RWPE2 (cell line): ENCODE results near the gene MYL10.

Source experiments
- ATAC-seq: fragments of 200-7000 bp; cut with Tn5 transposase; 3 replicates; pipeline ENCODE4 v1.9.1; 2021; ENCODE audit warnings: low read depth
- DNase-seq: peaks from one replicate; pipeline ENCODE4 v3.0.0-alpha.2; 2020; ENCODE audit warnings: low spot score
- H3K27ac ChIP-seq: fragments of 450-650 bp; 2 replicates; pipeline ENCODE4 v1.5.1; 2017; ENCODE audit warnings: mild to moderate bottlenecking; ENCODE audit not compliant: poor library complexity, severe bottlenecking
- H3K27me3 ChIP-seq: fragments of 250-450 bp; sonication (Bioruptor Pico); 2 replicates; pipeline ENCODE4 v1.5.1; 2021; ENCODE audit warnings: mild to moderate bottlenecking, moderate library complexity; ENCODE audit not compliant: insufficient read depth, poor library complexity, severe bottlenecking
- H3K36me3 ChIP-seq: fragments of 250-450 bp; sonication (Bioruptor Pico); 2 replicates; pipeline ENCODE4 v1.5.1; 2020; ENCODE audit warnings: low read depth, mild to moderate bottlenecking, moderate library complexity
- H3K4me1 ChIP-seq: fragments of 250-450 bp; sonication (Bioruptor Pico); 2 replicates; pipeline ENCODE4 v1.5.1; 2021; ENCODE audit warnings: mild to moderate bottlenecking, moderate library complexity; ENCODE audit not compliant: insufficient read depth, poor library complexity, severe bottlenecking
- H3K4me3 ChIP-seq: fragments of 250-450 bp; sonication (Bioruptor Pico); 2 replicates; pipeline ENCODE4 v1.5.1; 2021; ENCODE audit warnings: mild to moderate bottlenecking, moderate library complexity; ENCODE audit not compliant: severe bottlenecking
- H3K9me3 ChIP-seq: fragments of 250-450 bp; sonication (Bioruptor Pico); 2 replicates; pipeline ENCODE4 v1.5.1; 2021; ENCODE audit warnings: mild to moderate bottlenecking, moderate library complexity; ENCODE audit not compliant: severe bottlenecking
- TF ChIP-seq, protein P1 (sequence below): fragments of 450-650 bp; IDR thresholded peaks from one replicate; pipeline ENCODE4 v1.5.1; 2017; ENCODE audit warnings: mild to moderate bottlenecking, moderate library complexity; ENCODE audit not compliant: poor library complexity, severe bottlenecking

MYL10 gene

DNA sequence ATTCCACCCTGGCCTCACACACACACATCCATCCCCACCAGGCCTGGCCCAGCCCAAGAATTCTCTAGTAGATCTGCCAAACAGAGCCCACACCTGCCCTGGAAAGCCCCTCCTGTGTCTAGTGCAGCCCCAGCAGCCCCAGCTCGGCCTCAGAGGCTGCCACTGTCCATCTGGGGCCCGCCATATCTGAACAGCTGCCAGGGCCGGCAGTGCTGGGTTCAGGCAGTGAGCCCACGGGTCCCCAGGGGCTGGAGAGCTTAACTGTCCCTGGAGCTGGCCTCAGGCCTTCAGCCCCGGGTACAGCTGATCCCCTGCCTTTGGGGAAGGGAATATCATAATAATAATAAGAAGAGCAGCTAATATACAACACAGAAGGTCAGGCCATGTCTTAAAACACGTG is 574 bp downstream of the MYL10 start:
- TF ChIP-seq, protein P1, sequence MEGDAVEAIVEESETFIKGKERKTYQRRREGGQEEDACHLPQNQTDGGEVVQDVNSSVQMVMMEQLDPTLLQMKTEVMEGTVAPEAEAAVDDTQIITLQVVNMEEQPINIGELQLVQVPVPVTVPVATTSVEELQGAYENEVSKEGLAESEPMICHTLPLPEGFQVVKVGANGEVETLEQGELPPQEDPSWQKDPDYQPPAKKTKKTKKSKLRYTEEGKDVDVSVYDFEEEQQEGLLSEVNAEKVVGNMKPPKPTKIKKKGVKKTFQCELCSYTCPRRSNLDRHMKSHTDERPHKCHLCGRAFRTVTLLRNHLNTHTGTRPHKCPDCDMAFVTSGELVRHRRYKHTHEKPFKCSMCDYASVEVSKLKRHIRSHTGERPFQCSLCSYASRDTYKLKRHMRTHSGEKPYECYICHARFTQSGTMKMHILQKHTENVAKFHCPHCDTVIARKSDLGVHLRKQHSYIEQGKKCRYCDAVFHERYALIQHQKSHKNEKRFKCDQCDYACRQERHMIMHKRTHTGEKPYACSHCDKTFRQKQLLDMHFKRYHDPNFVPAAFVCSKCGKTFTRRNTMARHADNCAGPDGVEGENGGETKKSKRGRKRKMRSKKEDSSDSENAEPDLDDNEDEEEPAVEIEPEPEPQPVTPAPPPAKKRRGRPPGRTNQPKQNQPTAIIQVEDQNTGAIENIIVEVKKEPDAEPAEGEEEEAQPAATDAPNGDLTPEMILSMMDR: no peak
- Histone ChIP-seq H3K36me3 (no peaks in the 10 kb centered on the region), H3K27me3 (no peaks in the 10 kb centered on the region), H3K27ac (no peak overlapping the region), H3K4me3 (no peak overlapping the region), H3K9me3 (no peaks in the 10 kb centered on the region), H3K4me1 (peaks cover 20% of the 10 kb centered on the region)
- DNase-seq (no peak), ATAC-seq (no peak)

DNA sequence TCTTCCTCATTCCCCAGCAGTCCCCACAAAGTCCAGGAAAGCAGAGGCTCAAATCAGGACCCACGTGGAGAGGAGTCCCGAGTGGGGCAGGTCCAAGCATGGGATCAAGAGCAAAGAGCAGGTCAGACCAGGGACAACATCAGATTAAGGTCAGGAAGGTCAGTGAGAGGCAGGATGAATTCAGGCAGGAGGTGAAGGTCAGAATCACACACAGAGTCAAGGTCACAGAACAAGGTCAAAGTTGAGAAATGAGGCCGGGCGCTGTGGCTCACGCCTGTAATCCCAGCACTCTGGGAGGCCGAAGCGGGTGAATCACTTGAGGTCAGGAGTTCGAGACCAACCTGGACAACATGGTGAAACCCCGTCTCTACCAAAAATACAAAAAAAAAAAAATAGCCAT is 2.3 kb downstream of the MYL10 start:
- no peak overlapping the region for H3K4me3 ChIP-seq
- no peaks in the 10 kb centered on the region for H3K36me3 ChIP-seq
- no peak overlapping the region for H3K27ac ChIP-seq
- ATAC-seq: no peak
- peaks cover 17% of the 10 kb centered on the region for H3K4me1 ChIP-seq
- TF ChIP-seq, protein P1: no peak
- no peaks in the 10 kb centered on the region for H3K27me3 ChIP-seq
- H3K9me3 ChIP-seq: no peaks in the 10 kb centered on the region
- DNase-seq: no peak

DNA sequence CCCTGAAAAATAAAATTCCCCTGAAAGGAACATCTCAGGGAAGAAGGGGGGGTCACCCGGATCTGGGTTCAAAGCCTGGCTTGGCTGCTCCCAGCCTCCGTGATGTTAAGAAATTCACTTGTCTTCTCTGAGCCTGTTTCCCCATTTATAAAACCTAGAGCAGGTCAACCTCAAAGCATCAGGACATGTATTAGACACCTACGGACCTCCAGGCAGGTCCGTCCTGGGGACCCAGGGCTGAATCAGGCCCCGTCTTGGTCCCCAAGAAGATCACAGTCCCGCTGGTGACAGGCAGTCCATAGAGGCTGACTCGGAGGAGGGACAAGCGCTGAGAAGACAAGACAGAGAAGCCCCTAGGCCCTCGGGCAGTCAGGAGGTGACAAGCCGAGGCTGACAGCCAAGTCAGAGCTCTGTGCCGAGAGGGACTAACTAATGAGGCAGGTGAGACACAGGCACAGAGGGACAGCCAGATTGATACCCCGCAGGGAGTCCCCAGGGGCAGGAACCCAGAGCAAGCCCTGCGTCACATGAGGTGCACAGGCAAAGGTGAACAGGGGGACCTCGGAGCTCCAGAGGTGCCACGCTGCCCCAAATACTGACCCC is 2.9 kb downstream of the MYL10 start:
- Histone ChIP-seq H3K27me3 (no peaks in the 10 kb centered on the region), H3K27ac (no peak overlapping the region), H3K4me3 (no peak overlapping the region), H3K9me3 (no peaks in the 10 kb centered on the region), H3K36me3 (no peaks in the 10 kb centered on the region), H3K4me1 (peaks cover 11% of the 10 kb centered on the region)
- DNase-seq (no peak), ATAC-seq (no peak)
- TF ChIP-seq, protein P1: no peak

DNA sequence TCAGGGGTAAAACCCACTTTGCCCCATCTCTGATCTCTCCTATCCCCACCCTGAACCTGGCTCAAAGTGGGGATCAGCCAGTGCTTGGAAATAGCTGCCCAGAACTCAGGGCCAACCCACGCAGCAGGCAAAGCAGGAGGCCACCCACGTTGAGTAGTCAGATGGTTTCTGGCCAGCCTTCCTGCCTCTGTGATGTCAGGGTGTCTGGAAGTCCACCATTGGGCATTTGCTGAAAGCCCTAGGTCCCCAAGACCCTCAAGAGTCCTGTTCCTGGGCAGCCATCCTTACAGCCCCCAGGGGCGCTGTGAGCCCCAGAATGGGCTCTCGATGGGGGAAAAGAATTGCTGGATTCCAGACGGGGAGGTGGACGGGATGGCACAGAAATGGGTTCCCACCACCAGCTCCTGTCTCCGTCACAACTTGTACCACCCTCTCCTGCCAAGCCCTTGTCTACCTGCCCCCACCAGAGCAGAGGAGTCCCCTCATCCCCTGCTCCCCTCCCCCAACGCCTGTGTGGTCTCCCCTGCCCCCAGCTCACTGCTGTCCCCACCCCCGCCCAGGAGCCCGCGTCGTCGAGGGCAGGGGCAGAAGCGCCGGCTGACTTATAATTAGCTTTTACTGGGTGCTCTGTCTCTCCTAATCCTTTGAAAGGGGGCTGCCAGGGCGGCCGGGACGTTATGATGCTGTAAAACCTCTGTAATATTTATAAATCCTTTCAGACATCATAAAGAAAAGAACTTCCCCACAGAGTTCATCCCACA is 3.9 kb downstream of the MYL10 start:
- Histone ChIP-seq H3K27me3 (no peaks in the 10 kb centered on the region), H3K4me1 (peaks cover 1% of the 10 kb centered on the region), H3K36me3 (no peaks in the 10 kb centered on the region), H3K9me3 (no peaks in the 10 kb centered on the region), H3K4me3 (no peak overlapping the region), H3K27ac (no peak overlapping the region)
- ATAC-seq (no peak), DNase-seq (no peak)
- TF ChIP-seq, protein P1: no peak
